Loucy (cell line): Measurements from ENCODE around the gene VSX2.
A peak's percentile ranks its signal among the peaks of the same experiment; 100 is the strongest.

Experiments
- H2AFZ ChIP-seq: fragments of 200-600 bp; sonication (generic); 2 replicates; pipeline ENCODE4 v1.6.0; 2016; ENCODE audit warnings: antibody characterized with exemption, mild to moderate bottlenecking, low read length, moderate library complexity
- H3F3A ChIP-seq: fragments of 200-600 bp; 2 replicates; pipeline ENCODE4 v1.6.0; 2016; ENCODE audit warnings: antibody characterized with exemption, low read depth, mild to moderate bottlenecking
- H3K27me3 ChIP-seq: fragments of 200-600 bp; sonication (generic); 2 replicates; pipeline ENCODE4 v1.6.1; 2014; ENCODE audit warnings: low read length, mild to moderate bottlenecking; ENCODE audit not compliant: insufficient read depth, poor library complexity, severe bottlenecking
- H3K36me3 ChIP-seq: fragments of 200-600 bp; sonication (generic); 2 replicates; pipeline ENCODE4 v1.6.1; 2016; ENCODE audit warnings: low read length; ENCODE audit not compliant: insufficient read depth
- H3K4me1 ChIP-seq: fragments of 200-600 bp; sonication (generic); 2 replicates; pipeline ENCODE4 v1.5.1; 2014; ENCODE audit warnings: low read length, mild to moderate bottlenecking; ENCODE audit not compliant: insufficient read depth, poor library complexity, severe bottlenecking
- H3K4me2 ChIP-seq: fragments of 200-600 bp; sonication (generic); 2 replicates; pipeline ENCODE4 v1.6.0; 2014; ENCODE audit warnings: antibody characterized with exemption, low read length, low read depth, mild to moderate bottlenecking; ENCODE audit not compliant: poor library complexity, severe bottlenecking
- H3K4me3 ChIP-seq: fragments of 200-600 bp; sonication (generic); 2 replicates; pipeline ENCODE4 v1.5.1; 2014; ENCODE audit warnings: low read length, mild to moderate bottlenecking, mixed read lengths; ENCODE audit not compliant: poor library complexity, severe bottlenecking
- H3K79me2 ChIP-seq: fragments of 200-600 bp; sonication (generic); 2 replicates; pipeline ENCODE4 v1.6.1; 2014; ENCODE audit warnings: low read length; ENCODE audit not compliant: insufficient read depth
- H3K9ac ChIP-seq: fragments of 200-600 bp; sonication (generic); 2 replicates; pipeline ENCODE4 v1.6.0; 2014; ENCODE audit warnings: mild to moderate bottlenecking, low read depth, low read length, moderate library complexity; ENCODE audit not compliant: poor library complexity, severe bottlenecking
- H3K9me2 ChIP-seq: fragments of 200-600 bp; sonication (generic); replicated peaks from 2 replicates; pipeline ENCODE4 v1.6.1; 2016; ENCODE audit warnings: low read depth, low read length, mixed read lengths
- H3K9me3 ChIP-seq: fragments of 200-600 bp; sonication (generic); 2 replicates; pipeline ENCODE4 v1.6.1; 2014; ENCODE audit warnings: mild to moderate bottlenecking, antibody characterized with exemption, low read length, low read depth; ENCODE audit not compliant: insufficient read depth
- H4K20me1 ChIP-seq: fragments of 200-600 bp; sonication (generic); 2 replicates; pipeline ENCODE4 v1.6.0; 2014; ENCODE audit warnings: antibody characterized with exemption, low read length, mild to moderate bottlenecking; ENCODE audit not compliant: insufficient read depth, poor library complexity, severe bottlenecking
- EZH2phosphoT487 ChIP-seq: fragments of 200-600 bp; IDR thresholded peaks from 2 replicates; pipeline ENCODE4 v1.6.1; 2018; ENCODE audit warnings: antibody characterized with exemption, mild to moderate bottlenecking, moderate library complexity, borderline replicate concordance
- TF ChIP-seq, protein P1 (sequence below): fragments of 200-600 bp; sonication (generic); conservative IDR thresholded peaks from 2 replicates; pipeline ENCODE4 v1.5.1; 2014; ENCODE audit warnings: mild to moderate bottlenecking, antibody characterized with exemption, low read length

The VSX2 gene

DNA sequence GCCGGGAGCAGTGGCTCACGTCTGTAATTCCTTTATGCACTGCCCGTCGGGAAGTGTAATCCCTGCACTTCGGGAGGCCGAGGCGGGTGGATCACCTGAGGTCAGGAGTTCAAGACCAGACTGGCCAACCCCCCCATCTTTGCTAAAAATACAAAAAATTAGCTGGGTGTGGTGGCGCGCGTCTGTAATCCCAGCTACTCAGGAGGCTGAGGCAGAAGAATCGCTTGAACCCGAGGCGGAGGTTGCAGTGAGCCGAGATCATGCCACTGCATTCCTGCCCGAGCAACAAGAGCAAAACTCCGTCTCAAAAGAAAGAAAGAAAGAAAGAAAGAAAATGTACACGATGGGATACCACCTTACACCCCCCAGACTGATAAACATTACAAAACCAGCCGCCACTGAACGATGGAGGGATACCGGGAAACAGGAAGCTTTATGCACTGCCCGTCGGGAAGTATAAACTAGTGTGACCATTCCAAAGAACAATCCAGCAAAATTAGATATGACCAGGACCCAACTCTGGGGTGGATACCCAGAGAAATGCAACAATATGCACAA is 62.4 kb downstream of the VSX2 start:
- peaks cover 22% of the 10 kb centered on the region for H3K4me1 ChIP-seq
- TF ChIP-seq, protein P1, sequence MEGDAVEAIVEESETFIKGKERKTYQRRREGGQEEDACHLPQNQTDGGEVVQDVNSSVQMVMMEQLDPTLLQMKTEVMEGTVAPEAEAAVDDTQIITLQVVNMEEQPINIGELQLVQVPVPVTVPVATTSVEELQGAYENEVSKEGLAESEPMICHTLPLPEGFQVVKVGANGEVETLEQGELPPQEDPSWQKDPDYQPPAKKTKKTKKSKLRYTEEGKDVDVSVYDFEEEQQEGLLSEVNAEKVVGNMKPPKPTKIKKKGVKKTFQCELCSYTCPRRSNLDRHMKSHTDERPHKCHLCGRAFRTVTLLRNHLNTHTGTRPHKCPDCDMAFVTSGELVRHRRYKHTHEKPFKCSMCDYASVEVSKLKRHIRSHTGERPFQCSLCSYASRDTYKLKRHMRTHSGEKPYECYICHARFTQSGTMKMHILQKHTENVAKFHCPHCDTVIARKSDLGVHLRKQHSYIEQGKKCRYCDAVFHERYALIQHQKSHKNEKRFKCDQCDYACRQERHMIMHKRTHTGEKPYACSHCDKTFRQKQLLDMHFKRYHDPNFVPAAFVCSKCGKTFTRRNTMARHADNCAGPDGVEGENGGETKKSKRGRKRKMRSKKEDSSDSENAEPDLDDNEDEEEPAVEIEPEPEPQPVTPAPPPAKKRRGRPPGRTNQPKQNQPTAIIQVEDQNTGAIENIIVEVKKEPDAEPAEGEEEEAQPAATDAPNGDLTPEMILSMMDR = no peak
- no peak for TF ChIP-seq EZH2phosphoT487
- no peaks in the 10 kb centered on the region for H3K27me3 ChIP-seq
- peaks cover 13% of the 10 kb centered on the region; the same call in 1 of the 2 replicates for H3K36me3 ChIP-seq
- no peaks in the 10 kb centered on the region for H3F3A ChIP-seq
- peaks cover 59% of the 10 kb centered on the region for H3K79me2 ChIP-seq
- H3K9me2 ChIP-seq = no peaks in the 10 kb centered on the region
- peak overlapping the region; percentile 85 for H3K4me2 ChIP-seq
- H3K9ac ChIP-seq = peak overlapping the region; percentile 83
- H3K4me3 ChIP-seq = peak overlapping the region; percentile 84
- H2AFZ ChIP-seq = no peak overlapping the region
- peaks cover 14% of the 10 kb centered on the region for H4K20me1 ChIP-seq
- no peaks in the 10 kb centered on the region for H3K9me3 ChIP-seq

DNA sequence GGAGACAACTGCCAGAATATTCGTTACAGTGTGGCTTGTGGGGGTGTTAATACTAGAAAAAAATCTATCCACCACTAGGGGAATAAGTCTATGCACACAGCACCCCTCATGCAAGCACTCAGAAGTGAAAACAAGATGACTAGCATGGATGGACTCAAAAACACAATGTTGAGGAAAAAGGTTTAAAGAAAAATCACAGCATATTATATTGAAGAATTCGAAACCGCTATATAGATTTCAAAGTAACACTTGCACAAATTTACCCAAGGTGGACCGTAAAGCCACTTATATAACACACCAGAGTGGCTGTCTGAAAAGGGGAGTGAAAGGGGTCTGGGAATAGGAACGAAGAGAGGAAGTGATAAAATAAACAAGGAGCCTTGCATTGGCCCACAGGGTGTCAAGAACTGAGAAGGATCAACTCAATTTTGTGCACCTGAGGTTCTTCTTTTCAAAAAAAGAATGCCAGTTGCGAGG is 62.9 kb downstream of the VSX2 start:
- Histone ChIP-seq H3K4me2 (peak overlapping the region; percentile 85), H3K36me3 (peaks cover 8% of the 10 kb centered on the region; the same call in 1 of the 2 replicates), H3K9me3 (no peaks in the 10 kb centered on the region), H3K4me3 (peak overlapping the region; percentile 84), H2AFZ (peak overlapping the region; percentile 98), H3K27me3 (no peaks in the 10 kb centered on the region), H3K9ac (peak overlapping the region; percentile 83), H3K79me2 (peaks cover 53% of the 10 kb centered on the region), H3K4me1 (peaks cover 22% of the 10 kb centered on the region), H3F3A (no peaks in the 10 kb centered on the region), H4K20me1 (peaks cover 14% of the 10 kb centered on the region), H3K9me2 (no peaks in the 10 kb centered on the region)
- TF ChIP-seq, protein P1 = peak; percentile 63
- no peak for TF ChIP-seq EZH2phosphoT487

DNA sequence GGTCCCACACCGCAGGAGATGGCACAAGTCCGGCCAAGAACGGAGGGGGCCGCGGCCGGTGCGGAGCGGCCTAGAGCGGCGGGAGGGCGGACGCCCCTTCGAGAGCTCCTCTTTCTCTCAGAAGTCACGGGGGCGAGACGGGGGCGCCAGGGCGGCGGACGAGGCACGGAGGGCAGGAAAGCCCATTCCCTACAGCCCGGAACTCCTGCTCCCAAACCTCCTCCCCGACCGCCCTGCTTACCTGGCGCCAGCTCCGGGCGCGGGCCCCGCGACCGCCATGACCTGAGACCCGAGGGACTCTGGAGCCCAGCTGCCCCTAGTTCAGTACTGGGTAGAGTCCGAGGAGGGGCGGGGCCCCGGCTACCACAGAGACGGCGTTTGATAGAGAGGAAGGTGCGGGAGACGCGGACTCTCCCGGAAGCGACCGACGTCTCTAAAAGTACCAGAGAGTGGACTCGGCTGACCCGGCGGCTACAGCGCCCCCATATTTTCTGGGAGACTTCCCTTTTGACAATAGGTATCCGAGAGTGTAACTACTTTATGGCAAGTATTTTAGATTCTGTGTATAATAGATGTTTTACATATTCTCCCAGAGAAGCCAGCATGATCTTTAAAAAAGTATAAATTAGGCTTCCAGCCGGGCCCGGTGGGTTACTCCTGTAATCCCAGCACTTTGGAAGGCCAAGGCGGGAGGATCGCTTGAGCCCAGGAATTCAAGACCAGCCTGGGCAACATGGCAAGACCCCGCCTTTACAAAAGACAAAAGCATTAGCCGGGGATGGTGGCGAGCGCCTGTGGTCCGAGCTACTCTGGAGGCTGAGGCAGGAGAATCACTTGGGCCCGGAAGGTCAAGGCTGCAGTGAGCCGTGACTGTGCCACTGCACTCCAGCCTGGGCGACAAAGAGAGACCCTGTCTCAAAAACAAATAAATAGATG is 63.7 kb downstream of the VSX2 start, which contains the start of gene ABCD4:
ABCD4 (minus strand) TSS at position 301 of the 936 bp plus-strand sequence; CDS start at position 279, 22 bp downstream.
- Histone ChIP-seq H3F3A (no peaks in the 10 kb centered on the region), H3K79me2 (peaks cover 47% of the 10 kb centered on the region), H3K36me3 (peaks cover under 1% of the 10 kb centered on the region; the same call in 1 of the 2 replicates), H3K4me2 (peak within 1 kb of the TSS; percentile 85), H4K20me1 (peaks cover 14% of the 10 kb centered on the region), H2AFZ (peak within 1 kb of the TSS; percentile 98), H3K4me1 (peaks cover 22% of the 10 kb centered on the region), H3K4me3 (peak within 1 kb of the TSS; percentile 84), H3K9me2 (no peaks in the 10 kb centered on the region), H3K9me3 (no peaks in the 10 kb centered on the region), H3K27me3 (no peaks in the 10 kb centered on the region), H3K9ac (peak within 1 kb of the TSS; percentile 83)
- TF ChIP-seq EZH2phosphoT487 = no peak
- TF ChIP-seq, protein P1 = peak; percentile 72
